Gastrocnemius medialis (tissue), 4 donors: ENCODE data around the gene LGALS3BP.

ENCODE experiments used
- POLR2A ChIP-seq, 2 donors: fragments of 450-650 bp; IDR thresholded peaks; one replicate each; pipeline ENCODE4 v1.6.1; 2017; ENCODE audit warnings: antibody characterized with exemption in 2 of 2, mild to moderate bottlenecking in 2 of 2, moderate library complexity in 2 of 2
- TF ChIP-seq, protein P1 (sequence below), 5 experiments: fragments of 450-650 bp in 3 of 5; fragments of 200-600 bp in 2 of 5; sonication (generic) in 2 of 5; IDR thresholded peaks in 4 of 5; conservative IDR thresholded peaks in 1 of 5; 1 replicate in 4 of 5; 2 replicates in 1 of 5; pipeline ENCODE4 v1.5.1; 2016 to 2019; ENCODE audit warnings: antibody characterized with exemption in 5 of 5, mild to moderate bottlenecking in 3 of 5, moderate library complexity in 3 of 5

DNA sequence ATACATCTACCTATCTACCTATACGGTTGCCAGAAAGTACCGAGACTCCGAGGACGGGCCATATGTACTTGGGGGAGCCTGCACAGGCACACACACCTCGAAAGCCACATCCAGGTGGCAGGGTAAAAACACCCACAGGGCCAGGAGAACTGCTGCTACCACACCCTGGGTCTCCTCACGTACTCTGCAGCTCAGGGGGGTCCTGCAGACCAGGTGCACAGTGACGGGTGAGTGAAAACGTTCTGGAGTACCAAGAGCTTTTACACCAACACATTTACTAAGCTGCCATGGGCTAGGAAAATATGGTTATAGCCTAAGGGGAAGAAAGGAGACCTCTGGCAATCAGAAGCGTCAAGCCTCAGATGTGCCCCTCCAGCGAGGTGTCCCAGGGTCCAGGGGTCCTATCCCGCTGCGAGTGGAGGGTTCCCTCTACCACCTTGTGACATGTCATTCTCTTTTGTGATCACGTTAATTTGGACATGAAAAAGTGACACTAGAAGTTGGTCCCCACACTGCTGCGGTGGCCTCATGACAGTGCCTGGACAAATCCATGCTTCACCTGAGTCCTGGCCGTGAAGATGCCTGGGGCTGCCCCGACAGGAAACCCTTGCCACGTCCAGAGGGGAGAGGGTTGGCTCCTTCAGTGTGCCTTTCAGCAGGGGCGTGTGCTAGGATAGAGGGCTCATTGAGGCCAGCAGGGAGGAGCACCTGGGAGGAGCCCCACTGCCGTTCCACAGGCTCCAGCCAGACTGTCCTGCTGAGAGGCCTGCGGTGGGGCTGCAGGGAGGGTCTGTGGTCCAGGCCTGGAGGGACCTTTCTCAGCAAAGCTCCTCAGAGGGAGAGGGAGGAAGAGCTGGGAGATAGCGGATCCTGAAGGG is 28.0 kb upstream of the LGALS3BP start:
- TF ChIP-seq POLR2A (IDR thresholded peaks at IDR 0.05): no peak
- TF ChIP-seq, protein P1, sequence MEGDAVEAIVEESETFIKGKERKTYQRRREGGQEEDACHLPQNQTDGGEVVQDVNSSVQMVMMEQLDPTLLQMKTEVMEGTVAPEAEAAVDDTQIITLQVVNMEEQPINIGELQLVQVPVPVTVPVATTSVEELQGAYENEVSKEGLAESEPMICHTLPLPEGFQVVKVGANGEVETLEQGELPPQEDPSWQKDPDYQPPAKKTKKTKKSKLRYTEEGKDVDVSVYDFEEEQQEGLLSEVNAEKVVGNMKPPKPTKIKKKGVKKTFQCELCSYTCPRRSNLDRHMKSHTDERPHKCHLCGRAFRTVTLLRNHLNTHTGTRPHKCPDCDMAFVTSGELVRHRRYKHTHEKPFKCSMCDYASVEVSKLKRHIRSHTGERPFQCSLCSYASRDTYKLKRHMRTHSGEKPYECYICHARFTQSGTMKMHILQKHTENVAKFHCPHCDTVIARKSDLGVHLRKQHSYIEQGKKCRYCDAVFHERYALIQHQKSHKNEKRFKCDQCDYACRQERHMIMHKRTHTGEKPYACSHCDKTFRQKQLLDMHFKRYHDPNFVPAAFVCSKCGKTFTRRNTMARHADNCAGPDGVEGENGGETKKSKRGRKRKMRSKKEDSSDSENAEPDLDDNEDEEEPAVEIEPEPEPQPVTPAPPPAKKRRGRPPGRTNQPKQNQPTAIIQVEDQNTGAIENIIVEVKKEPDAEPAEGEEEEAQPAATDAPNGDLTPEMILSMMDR (IDR thresholded peaks at IDR 0.05 in 4 of 5, conservative IDR thresholded peaks at IDR 0.05 in 1 of 5): no peak
